MV-4-11 (cell line): ENCODE results near the gene HOATZ.

Experiments
- DNase-seq: peaks from one replicate; lab custom pipeline; 2025; lab: John Stamatoyannopoulos, UW

HOATZ gene

DNA sequence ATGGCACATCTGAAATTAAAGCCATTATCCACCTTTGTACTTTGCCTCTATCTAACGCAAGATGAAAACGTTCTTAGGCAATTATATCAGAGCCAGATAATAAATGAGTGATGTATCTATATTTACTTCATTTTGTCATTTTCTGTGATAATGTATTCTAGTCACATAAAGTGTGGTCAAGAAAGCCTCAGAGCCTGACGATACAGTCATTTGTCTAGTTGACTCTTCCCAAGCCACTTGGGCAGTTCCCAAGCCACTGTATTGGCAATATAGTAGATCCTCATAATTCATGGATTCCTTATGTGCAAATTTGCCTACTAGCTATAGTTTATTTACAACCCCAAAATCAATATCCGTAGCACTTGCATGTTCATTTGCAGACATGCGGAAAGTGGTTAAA, 7.8 kb downstream of the HOATZ start:
- no peak for DNase-seq

DNA sequence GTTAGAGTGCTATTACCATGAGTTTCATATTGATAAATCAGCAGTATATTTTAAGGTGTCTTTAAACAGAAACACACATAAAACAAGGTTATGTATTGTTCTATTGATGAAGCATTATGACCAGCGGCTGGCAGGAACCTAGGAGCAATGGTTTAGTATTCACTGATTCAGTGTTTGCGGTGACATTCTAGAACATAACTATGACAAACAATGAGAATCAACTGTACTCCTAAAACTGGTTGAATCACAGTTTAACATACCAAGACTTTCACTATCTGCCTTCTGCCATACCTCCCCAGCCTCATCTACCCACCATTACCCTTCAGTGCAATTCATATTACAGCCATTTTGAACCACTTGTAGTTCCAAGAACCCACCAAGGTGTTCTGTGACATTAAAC, 8.8 kb downstream of the HOATZ start:
- DNase-seq, result no peak

DNA sequence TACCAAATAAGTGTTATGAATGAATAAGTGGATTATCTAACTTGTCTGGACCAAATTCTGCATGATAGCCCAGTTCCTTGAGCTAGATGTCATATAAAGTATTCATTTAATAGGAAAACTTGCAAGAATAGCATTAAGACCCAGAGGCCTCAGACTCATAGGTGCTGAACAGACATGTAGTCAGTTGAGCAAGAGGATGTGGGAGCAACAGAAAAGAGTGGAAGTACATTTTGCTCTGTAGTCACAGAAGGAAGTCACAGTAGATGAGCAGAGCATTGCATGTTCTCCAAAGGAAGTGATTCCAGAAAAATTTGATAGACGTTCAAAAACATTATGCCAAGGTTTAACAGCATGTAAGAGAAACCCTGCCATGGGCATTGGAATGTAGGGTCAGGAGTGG, 9.5 kb downstream of the HOATZ start:
- DNase-seq, result peak; percentile 57

- no peak for DNase-seq
These were observed 10.9 kb downstream of the HOATZ start for GRCh38 chr11:111525456-111525855.

- no peak for DNase-seq
These were observed 11.9 kb downstream of the HOATZ start for GRCh38 chr11:111526501-111526900.

GRCh38 chr11:111527279-111527678, 12.7 kb downstream of the HOATZ start:
- DNase-seq, result no peak

DNA sequence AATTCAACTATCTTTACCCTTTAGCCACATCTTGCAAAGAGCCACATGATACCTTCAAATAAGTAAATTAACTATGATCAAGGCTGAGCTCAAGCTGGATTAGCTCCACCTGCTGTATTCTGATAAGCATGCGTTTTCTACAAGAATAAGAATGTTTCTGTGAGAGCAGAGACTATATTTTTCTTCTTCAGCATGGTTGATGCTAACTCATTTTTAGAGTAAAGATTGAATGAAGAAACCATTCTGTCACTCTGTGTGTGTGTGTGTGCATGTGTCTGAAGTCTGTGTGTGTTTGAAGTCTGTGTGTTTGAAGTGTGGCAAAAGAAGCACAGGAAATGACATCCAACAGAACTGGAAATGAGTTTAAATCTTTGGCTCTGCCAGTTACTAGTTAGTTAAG, 14.0 kb downstream of the HOATZ start:
- no peak for DNase-seq

DNA sequence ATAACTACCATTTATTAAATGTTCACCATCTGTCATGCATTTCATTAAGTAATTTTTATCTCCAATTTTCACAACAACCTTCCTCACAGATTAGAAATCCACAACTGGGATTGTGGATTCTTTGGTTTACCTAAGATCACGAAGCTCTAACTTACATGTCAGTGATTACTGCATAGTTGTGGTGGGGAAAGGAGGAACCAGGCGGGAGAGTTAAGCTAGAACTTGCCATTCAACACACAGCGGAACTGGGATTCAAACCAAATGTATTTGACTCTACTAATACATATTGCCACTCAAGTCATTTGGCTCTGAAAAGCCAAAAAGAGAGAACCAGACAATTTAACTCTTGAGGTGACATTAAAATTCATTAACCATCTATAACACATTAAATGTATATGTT, 15.5 kb downstream of the HOATZ start:
- DNase-seq, result peak; percentile 79

DNA sequence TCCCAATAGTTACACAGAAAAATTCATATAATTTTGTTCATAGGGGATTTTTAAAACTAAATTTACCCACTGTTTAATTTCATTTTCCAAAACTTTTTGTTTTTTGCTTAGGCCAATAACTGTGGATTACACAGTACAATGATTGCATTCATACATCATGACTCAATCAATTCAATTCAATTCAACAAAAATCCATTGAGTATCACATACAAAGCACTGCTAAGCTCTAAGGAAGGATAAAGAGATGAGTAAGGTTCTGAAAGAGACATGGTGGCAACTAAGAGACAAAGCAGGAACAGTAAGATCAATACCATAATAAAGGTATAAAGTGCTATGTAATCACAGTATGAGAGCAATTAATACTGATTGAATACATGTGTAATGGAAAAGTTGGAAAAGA, 16.6 kb downstream of the HOATZ start:
- DNase-seq, result no peak

GRCh38 chr11:111531687-111532364, 17.2 kb downstream of the HOATZ start:
- peak; percentile 91 for DNase-seq

DNA sequence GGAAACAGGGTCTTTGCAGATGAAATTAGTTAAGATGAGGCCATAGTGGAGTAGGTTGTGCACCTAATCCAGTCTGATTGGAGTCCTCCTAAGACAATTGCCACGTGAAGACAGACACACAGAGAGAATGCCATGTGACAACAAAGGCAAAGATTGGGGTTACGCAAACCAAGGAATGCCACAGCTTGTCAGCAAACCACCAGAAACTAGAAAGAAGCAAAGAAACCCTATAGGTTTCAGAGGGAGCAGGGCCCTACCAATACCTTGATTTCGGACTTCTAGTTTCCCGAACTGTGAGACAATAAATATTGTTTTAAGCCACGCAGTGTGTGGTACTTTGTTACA, 17.8 kb downstream of the HOATZ start:
- peak; percentile 70 for DNase-seq

GRCh38 chr11:111535281-111535680, 20.7 kb downstream of the HOATZ start:
- DNase-seq, result no peak

- no peak for DNase-seq
These were observed 22.8 kb downstream of the HOATZ start for GRCh38 chr11:111537336-111537860.

GRCh38 chr11:111538407-111539114, 24.0 kb downstream of the HOATZ start:
- no peak for DNase-seq

DNA sequence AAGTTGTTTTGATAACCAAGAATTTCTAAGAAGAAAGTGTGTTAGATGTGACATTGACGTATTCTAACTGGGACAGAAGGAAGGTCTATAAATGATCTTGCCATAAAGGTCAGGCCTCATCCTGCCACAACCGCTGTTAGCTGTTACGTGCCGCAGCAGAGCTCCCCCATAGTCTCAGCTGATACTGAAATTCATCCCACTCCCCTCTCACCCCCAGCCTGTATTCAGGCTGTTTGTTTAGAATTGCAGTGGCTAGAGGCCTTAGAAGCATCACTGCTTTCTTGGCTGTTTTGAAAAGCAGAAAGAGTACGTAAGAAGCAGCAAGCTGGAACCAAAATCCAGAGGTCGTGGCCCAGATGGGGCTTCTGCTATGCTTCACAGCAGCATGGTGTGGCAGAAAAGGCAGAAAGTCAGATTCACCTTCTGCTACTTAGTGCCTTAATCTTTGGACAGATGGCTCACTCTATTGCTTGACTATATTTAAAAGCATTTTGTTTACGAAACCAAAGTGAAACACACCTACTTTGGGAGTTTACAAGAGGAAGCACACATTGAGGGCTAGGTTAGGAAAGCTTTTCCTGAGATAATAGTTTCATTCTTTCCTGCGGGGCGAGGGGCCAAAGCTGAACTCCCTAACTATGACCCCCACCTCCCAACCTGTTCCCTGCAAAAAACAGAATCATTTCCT, 25.0 kb downstream of the HOATZ start:
- no peak for DNase-seq

DNA sequence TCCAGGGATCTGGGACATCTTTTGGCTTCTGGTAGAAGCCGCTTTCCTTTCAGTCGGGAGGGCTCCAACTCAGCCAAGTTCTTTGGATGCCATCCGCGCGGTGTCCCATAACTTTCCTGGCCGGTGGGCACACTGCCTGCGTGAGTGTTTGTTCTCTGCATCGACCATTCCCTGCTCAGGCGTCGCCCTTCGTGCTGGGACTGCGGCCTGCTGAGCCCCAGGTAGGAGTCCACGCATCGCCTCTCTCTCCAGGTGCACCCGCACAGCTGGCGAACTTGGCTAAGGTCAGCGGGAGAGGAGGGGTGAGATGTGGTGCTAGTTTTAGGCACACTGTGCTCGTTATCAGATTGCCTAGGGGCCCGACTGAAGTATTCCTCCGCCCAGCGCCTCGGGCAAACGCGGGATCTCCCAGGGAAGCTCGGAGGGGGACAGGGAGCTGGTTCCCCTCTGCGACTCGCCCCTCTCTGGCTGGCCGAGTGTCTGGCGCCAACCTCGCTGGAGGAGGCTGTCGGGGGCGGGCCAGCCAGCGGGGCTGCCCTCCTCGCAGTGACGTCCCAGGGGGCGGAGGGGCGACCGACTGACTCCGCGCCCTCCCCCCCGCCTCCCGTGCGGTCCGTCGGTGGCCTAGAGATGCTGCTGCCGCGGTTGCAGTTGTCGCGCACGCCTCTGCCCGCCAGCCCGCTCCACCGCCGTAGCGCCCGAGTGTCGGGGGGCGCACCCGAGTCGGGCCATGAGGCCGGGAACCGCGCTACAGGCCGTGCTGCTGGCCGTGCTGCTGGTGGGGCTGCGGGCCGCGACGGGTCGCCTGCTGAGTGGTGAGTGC, 25.7 kb downstream of the HOATZ start, which contains the start of gene LAYN:
LAYN (plus strand) TSS at position 607 of the 823 bp plus-strand sequence; CDS start at position 731, 124 bp downstream.
- no peak for DNase-seq

- DNase-seq, result no peak
These were observed 26.3 kb downstream of the HOATZ start for GRCh38 chr11:111540937-111541253.

DNA sequence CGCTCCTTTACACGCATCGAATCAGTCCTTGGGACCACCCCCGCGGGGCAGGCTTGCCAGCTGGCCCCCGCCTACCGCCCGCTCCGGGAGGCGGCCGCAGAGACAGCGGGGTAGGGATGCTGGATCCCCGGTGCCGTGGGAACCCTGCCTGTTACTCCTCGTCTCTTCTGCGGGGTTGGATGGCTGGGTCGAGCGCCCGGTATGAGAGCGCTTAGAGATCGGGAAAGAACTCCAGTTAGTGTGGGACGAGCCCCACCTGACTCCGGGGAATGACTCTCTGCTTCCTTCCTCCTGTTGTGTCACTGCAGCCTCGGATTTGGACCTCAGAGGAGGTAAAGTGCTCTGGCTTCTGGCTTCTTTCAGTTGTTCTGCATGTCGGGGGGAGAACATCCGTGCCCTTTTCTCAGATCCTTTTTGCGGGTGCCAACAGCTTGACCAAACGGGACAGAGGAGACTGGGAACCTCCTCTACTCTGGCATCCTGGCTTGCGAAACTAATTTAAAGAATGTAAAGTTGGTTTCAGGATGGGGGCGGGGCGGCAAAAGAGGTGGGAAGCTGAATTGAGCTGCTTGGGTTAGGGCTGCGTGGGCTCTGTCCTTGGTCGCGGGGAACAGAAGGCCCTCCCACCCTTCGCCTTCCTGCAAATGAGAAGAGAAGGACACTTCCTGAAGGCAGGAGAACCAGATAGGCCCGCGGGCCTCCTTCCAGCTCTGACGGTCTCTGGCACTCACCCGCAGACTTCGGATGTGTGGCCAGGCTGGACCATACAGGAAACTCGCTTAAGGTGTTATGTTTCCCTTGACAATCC, 26.9 kb downstream of the HOATZ start:
- peak; percentile 54 for DNase-seq

GRCh38 chr11:111542606-111543275, 28.2 kb downstream of the HOATZ start:
- no peak for DNase-seq

DNA sequence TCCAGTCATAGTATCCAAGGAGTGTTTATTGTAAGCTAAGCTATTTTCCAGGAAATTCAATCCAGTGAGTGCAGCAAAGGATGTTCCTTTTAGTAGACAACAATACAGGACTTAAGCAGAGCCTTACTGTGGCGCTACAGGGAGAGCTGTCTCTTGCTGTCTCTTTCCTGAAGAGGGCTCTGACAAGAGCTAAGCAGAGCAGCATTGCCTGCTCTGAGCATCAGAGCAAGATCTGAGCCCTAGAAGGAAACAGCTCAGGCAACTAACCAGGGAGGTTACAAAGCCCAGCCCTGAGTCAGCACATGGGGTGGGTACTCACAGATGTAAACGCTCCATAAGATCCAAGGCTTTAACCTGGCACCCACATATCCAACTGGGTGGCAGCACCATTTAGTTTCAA, 33.9 kb downstream of the HOATZ start:
- DNase-seq, result no peak
